GM12801 (cell line): ENCODE measurements around the gene RYR2.

Experiments
- TF ChIP-seq, protein P1 (sequence below): IDR thresholded peaks from one replicate; pipeline ENCODE4 v1.5.1; 2011; ENCODE audit warnings: control low read depth; ENCODE audit not compliant: insufficient read length; ENCODE audit errors: extremely low read depth

The RYR2 gene

DNA sequence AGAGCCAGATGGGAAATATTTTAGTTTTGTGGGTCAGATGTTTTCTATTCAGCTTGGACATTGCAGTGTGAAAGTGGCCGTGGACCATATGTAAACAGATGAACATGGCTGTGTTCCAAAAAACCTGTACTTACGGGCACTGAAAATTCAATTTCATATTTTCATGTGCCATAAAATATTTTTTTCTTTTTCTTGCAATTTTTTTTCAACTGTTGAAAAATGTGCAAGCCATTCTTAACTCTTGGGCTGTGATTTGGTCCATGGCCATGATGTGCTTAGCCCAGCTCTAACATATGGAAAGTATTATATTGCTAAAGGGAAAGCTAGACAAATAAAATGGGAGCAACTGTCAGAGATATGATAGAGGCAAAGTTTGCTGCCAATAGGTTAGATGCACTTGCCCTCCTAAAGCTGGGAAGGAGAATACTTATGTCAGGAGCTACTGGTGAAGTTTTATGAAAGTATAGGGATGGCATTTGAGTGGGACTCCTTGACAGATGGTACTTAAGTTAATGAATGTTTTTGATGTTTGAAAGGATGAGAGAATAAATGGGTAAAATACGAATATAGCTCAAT is 240.3 kb downstream of the RYR2 start:
- TF ChIP-seq, protein P1, sequence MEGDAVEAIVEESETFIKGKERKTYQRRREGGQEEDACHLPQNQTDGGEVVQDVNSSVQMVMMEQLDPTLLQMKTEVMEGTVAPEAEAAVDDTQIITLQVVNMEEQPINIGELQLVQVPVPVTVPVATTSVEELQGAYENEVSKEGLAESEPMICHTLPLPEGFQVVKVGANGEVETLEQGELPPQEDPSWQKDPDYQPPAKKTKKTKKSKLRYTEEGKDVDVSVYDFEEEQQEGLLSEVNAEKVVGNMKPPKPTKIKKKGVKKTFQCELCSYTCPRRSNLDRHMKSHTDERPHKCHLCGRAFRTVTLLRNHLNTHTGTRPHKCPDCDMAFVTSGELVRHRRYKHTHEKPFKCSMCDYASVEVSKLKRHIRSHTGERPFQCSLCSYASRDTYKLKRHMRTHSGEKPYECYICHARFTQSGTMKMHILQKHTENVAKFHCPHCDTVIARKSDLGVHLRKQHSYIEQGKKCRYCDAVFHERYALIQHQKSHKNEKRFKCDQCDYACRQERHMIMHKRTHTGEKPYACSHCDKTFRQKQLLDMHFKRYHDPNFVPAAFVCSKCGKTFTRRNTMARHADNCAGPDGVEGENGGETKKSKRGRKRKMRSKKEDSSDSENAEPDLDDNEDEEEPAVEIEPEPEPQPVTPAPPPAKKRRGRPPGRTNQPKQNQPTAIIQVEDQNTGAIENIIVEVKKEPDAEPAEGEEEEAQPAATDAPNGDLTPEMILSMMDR, result no peak

DNA sequence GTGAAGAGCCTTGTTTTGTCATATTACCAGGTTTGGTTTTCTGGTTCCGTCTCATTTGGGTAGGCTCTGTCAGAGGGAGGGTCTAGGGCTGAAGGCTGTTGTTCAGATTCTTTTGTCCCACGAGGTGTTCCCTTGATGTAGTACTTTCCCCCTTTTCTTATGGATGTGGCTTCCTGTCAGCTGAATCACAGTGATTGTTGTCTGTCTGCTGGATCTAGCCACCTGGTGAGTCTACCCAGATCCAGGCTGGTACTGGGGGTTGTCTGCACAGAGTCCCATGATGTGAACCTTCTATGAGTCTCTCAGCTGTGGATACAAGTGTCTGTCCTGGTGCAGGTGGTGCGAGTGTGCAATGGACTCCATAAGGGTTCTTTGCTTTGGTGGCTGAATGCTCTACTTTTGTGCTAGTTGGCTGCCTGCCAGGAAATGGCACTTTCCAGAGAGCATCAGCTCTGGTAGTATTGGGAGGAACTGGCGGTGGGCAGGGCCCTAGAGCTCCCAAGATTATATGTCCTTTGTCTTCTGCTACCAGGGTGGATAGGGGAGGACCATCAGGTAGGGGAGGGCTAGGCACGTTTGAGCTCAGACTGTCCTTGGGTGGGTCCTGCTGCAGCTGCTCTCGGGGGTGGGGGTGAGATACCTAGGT is 246.0 kb downstream of the RYR2 start:
- TF ChIP-seq, protein P1, result no peak

DNA sequence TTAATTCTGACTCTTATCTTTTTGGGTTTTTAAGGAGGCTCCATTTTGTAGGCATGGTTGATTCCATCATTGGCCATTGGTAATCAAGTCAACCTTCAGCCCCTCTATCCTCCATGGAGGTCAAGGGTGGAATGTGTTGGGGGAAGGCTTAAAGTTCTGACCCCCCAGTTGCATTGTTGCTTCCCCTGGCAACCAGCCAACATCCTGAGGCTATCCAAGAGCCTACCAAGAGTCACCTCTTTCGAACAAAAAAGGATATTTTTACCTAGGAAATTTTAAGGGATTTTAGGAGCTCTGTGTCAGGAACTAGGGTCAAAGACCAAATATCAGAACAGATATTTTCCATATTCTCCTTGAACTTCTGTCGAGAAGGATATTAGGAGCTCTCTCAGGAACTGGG is 251.8 kb downstream of the RYR2 start:
- TF ChIP-seq, protein P1, result no peak

DNA sequence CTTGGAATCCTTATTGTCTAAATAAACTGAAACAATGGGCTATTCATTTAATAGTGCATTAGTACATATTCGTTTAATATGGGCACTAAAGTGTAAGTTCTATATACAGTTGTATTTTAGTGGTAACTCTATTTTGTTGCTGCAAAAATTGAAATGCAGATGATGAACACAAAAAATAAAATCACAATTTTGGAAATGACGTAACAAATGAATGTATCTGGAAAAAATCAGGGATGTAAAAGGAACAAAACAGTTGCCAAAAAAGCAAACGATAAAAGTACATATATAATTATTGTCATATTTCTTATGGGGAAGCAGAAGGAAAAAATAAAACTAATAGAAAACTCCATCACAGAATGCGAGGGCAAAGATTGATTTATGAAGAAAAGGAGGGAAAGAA is 254.9 kb downstream of the RYR2 start:
- TF ChIP-seq, protein P1, result no peak

DNA sequence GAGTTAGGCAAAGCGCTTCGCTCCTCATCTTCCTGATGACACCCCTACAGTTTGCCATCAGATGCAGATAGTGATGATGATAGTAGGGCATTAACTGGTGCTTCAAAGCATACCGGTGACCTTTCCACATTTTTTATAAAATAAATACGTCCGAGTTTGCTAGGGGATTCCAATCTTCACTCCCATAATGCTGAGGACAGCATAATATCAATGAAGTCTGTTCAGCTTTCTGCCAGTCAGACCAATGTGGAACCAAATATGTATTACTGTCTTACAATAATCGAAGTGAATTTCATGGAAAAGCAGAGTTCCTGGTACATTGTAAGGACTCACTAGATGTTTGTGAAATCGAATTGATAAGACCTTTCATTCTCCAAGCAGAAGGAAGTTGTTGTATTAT is 258.7 kb downstream of the RYR2 start:
- TF ChIP-seq, protein P1, result no peak

DNA sequence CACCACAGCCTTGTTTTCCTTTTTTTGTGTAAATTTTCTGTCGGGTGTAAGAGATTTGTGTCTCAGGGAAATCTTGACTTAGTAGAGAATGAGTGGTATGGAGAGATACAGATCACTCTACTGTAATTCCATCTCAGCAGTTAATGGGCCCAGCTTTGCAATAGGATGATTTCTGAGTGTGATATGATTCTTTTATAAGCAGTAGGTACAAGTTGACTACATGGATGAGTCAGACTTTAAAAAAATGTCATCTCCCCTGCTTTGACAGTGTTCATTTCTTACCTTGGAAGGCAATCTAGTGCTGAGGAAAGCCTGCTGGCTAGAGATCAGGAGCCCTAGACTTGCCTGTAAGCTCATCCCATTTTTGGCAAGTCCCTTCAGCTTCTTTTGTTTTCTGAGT is 261.9 kb downstream of the RYR2 start:
- TF ChIP-seq, protein P1, result no peak

DNA sequence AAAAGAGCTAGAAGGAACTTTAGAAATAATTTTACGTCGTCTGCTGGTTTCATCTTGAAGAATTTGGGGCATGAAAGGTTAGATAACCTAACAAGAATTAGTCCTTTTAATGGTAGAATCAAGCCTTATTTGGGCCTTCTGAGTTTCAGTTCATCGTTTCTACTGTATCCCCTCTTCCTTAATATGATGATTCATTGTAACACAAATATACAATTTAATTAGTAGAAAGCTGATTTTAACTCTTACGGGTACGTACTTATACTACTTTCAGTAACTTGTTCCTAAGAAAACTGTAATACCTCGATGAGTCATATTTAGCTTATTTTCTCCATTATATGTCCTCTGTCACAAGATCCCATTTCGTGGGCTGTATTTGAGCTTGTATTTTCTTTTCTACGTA is 264.7 kb downstream of the RYR2 start:
- TF ChIP-seq, protein P1, result no peak
